ENCODE results near the gene NAV2.
"Not testable (repeated sequence)": the region's sequence is repeated elsewhere in the genome, so short reads cannot be mapped to it uniquely, and the experiment has no call there.

Gene NAV2

GRCh38 chr11:19892387-19892786, 179.8 kb downstream of the NAV2 start:
- TF ChIP-seq CTCF (IDR thresholded peaks at IDR 0.05; ENCODE audit: insufficient read depth, low read depth, low read length, missing control alignments), result no peak
- peak; percentile 62 for DNase-seq (ENCODE audit: low read depth)
- no peak overlapping the region for H3K4me3 ChIP-seq (ENCODE audit: low read length)

- no peak overlapping the region for H3K4me3 ChIP-seq (ENCODE audit: low read length)
- DNase-seq (ENCODE audit: low read depth), result no peak
- TF ChIP-seq CTCF (IDR thresholded peaks at IDR 0.05; ENCODE audit: insufficient read depth, low read depth, low read length, missing control alignments), result no peak
Measured at GRCh38 chr11:19892876-19893275, 180.2 kb downstream of the NAV2 start.

- TF ChIP-seq CTCF (IDR thresholded peaks at IDR 0.05; ENCODE audit: insufficient read depth, low read depth, low read length, missing control alignments), result no peak
Measured at GRCh38 chr11:19894404-19894803, 181.8 kb downstream of the NAV2 start.

GRCh38 chr11:19895037-19895436, 182.4 kb downstream of the NAV2 start:
- H3K4me3 ChIP-seq (ENCODE audit: low read length); DNase-seq (ENCODE audit: low read depth): not testable (repeated sequence)

More at GRCh38 chr11:19894404-19894803, 181.8 kb downstream of the NAV2 start:
- DNase-seq (ENCODE audit: low read depth), result no peak
- H3K4me3 ChIP-seq (ENCODE audit: low read length), result no peak overlapping the region

- no peak overlapping the region for H3K4me3 ChIP-seq (ENCODE audit: low read length)
- TF ChIP-seq CTCF (IDR thresholded peaks at IDR 0.05; ENCODE audit: insufficient read depth, low read depth, low read length, missing control alignments), result peak; percentile 10
- peak; percentile 80 for DNase-seq (ENCODE audit: low read depth)
Measured at GRCh38 chr11:19895776-19896175, 183.1 kb downstream of the NAV2 start.

- DNase-seq (ENCODE audit: low read depth), result peak; percentile 81
- TF ChIP-seq CTCF (IDR thresholded peaks at IDR 0.05; ENCODE audit: insufficient read depth, low read depth, low read length, missing control alignments), result peak; percentile 86
- no peak overlapping the region for H3K4me3 ChIP-seq (ENCODE audit: low read length)
Measured at GRCh38 chr11:19903620-19904069, 191.0 kb downstream of the NAV2 start.

- TF ChIP-seq CTCF (IDR thresholded peaks at IDR 0.05; ENCODE audit: insufficient read depth, low read depth, low read length, missing control alignments), result peak; percentile 64
- peak; percentile 53 for DNase-seq (ENCODE audit: low read depth)
- no peak overlapping the region for H3K4me3 ChIP-seq (ENCODE audit: low read length)
Measured at GRCh38 chr11:19905280-19905853, 192.7 kb downstream of the NAV2 start.
